Caco-2 (cell line): ENCODE data around the gene SDR42E2. TPM values are rescaled to one million over a fixed set of nuclear protein-coding genes. Genes with fewer than 3 reads are reported as not detected.

Experiments
- BruUV-seq: library from RNA; stranded (reverse); fragments of 400-500 nt; replicated peaks from 2 replicates; lab custom pipeline; 2021; lab: Mats Ljungman, UMichigan
- CTCF ChIA-PET: fragments of 300-600 bp; sonication (Branson Sonifier 250); formaldehyde crosslinking; loops from one replicate; lab custom pipeline; 2022; ENCODE audit warnings: antibody characterized with exemption; lab: Charles Lee
- POLR2A ChIA-PET: fragments of 300-600 bp; sonication (Branson Sonifier 250); formaldehyde crosslinking; loops from one replicate; lab custom pipeline; 2022; ENCODE audit warnings: antibody characterized with exemption; lab: Charles Lee
- DNase-seq, 2 experiments: peaks; one replicate each; pipeline versions ENCODE4 v3.0.0 to v3.0.0-alpha.2; 2020 to 2022
- H3K27me3 ChIP-seq: replicated peaks from 2 replicates; pipeline ENCODE4 v1.6.0; 2011; ENCODE audit warnings: low read length; ENCODE audit not compliant: control insufficient read depth, insufficient read depth
- H3K36me3 ChIP-seq: 2 replicates; pipeline ENCODE4 v1.5.1; 2011; ENCODE audit warnings: low read length; ENCODE audit not compliant: control insufficient read depth, insufficient read depth
- H3K4me1 ChIP-seq: fragments of 250-450 bp; sonication (Bioruptor Pico); 2 replicates; pipeline ENCODE4 v1.5.1; 2020; ENCODE audit warnings: mild to moderate bottlenecking
- H3K4me3 ChIP-seq: 2 replicates; pipeline ENCODE4 v1.5.1; 2011; ENCODE audit warnings: low read depth, mild to moderate bottlenecking, control low read depth, low read length
- H3K9me3 ChIP-seq: fragments of 250-450 bp; sonication (Bioruptor Pico); 2 replicates; pipeline ENCODE4 v1.5.1; 2020; ENCODE audit warnings: mild to moderate bottlenecking, moderate library complexity
- H3K27ac Mint-ChIP-seq: one replicate; pipeline ENCODE4 v1.8.0; 2022; ENCODE audit warnings: mixed read lengths; ENCODE audit not compliant: unreplicated experiment
- H3K27me3 Mint-ChIP-seq: one replicate; pipeline ENCODE4 v1.8.0; 2022; ENCODE audit warnings: mixed read lengths; ENCODE audit not compliant: insufficient read depth, unreplicated experiment
- H3K36me3 Mint-ChIP-seq: one replicate; pipeline ENCODE4 v1.8.0; 2022; ENCODE audit warnings: mild to moderate bottlenecking, mixed read lengths; ENCODE audit not compliant: insufficient read depth, unreplicated experiment
- H3K4me1 Mint-ChIP-seq: one replicate; pipeline ENCODE4 v1.8.0; 2022; ENCODE audit warnings: low read depth, mixed read lengths; ENCODE audit not compliant: unreplicated experiment
- H3K4me3 Mint-ChIP-seq: one replicate; pipeline ENCODE4 v1.8.0; 2022; ENCODE audit warnings: mild to moderate bottlenecking, moderate library complexity, mixed read lengths; ENCODE audit not compliant: unreplicated experiment
- H3K9me3 Mint-ChIP-seq: one replicate; pipeline ENCODE4 v1.8.0; 2022; ENCODE audit warnings: mixed read lengths; ENCODE audit not compliant: unreplicated experiment
- CTCF ChIP-seq, 2 experiments: fragments of 200-600 bp in 1 of 2; IDR thresholded peaks; 1 replicate in 1 of 2; 2 replicates in 1 of 2; pipeline versions ENCODE4 v1.5.1 to v1.8.0; 2011 to 2022; ENCODE audit warnings: antibody characterized with exemption in 1 of 2, control low read depth in 1 of 2, inconsistent platforms in 1 of 2, low read depth in 1 of 2, low read length in 1 of 2, mild to moderate bottlenecking in 1 of 2, moderate library complexity in 1 of 2; ENCODE audit not compliant: insufficient read depth in 1 of 2, severe bottlenecking in 1 of 2, unreplicated experiment in 1 of 2
- intact Hi-C: fragments of 100-400 bp; cut with micrococcal nuclease; formaldehyde crosslinking; loops from one replicate; pipeline ENCODE4 v1.10.0; 2022; ENCODE audit not compliant: unreplicated experiment
- total RNA-seq: library from RNA; stranded (reverse); gene quantifications from 2 replicates; pipeline ENCODE4 v1.2.3, GENCODE V29; 2022

Gene SDR42E2
- total RNA-seq, 1 experiment from 2014 or later, result not detected

GRCh38 chr16:22184615-22184968, 22.3 kb downstream of the SDR42E2 start:
- H3K4me1 ChIP-seq, result no peaks in the 10 kb centered on the region
- no peak for TF ChIP-seq CTCF (IDR thresholded peaks at IDR 0.05; ENCODE audit: insufficient read depth in 1 of 2, low read depth in 1 of 2, low read length in 1 of 2, severe bottlenecking in 1 of 2, unreplicated experiment in 1 of 2)
- no peaks in the 10 kb centered on the region for H3K9me3 Mint-ChIP-seq
- POLR2A ChIA-PET, result no interaction called here
- BruUV-seq, result no TSS peak
- H3K36me3 Mint-ChIP-seq, result no peaks in the 10 kb centered on the region
- no peaks in the 10 kb centered on the region for H3K27me3 ChIP-seq
- no peak overlapping the region for H3K27ac Mint-ChIP-seq
- no peaks in the 10 kb centered on the region for H3K4me1 Mint-ChIP-seq
- no peak for DNase-seq
- no peak overlapping the region for H3K4me3 Mint-ChIP-seq
- no peaks in the 10 kb centered on the region for H3K27me3 Mint-ChIP-seq
- no peaks in the 10 kb centered on the region for H3K36me3 ChIP-seq
- intact Hi-C loops, result no loop called here
- CTCF ChIA-PET, result interaction anchor here (0.8 to 1.0 kb wide), 2 partner anchors 29 to 107 kb away, joined by 3 to 5 read pairs; no protein-coding TSS in a partner anchor
- no peak overlapping the region for H3K4me3 ChIP-seq
- no peaks in the 10 kb centered on the region for H3K9me3 ChIP-seq

- Histone ChIP-seq H3K4me1 (no peaks in the 10 kb centered on the region), H3K9me3 (no peaks in the 10 kb centered on the region), H3K36me3 (no peaks in the 10 kb centered on the region), H3K27me3 (no peaks in the 10 kb centered on the region), H3K4me3 (no peak overlapping the region)
- no peak overlapping the region for H3K27ac Mint-ChIP-seq
- DNase-seq, result no peak
- H3K4me3 Mint-ChIP-seq, result no peak overlapping the region
- TF ChIP-seq CTCF (IDR thresholded peaks at IDR 0.05; ENCODE audit: insufficient read depth in 1 of 2, low read depth in 1 of 2, low read length in 1 of 2, severe bottlenecking in 1 of 2, unreplicated experiment in 1 of 2), result no peak
- ChIA-PET POLR2A (no interaction called here), CTCF (interaction anchor here (0.6 kb wide), 1 partner anchor 87 kb away, joined by 4 read pairs; no protein-coding TSS in a partner anchor)
- no TSS peak for BruUV-seq
- no peaks in the 10 kb centered on the region for H3K9me3 Mint-ChIP-seq
- no peaks in the 10 kb centered on the region for H3K27me3 Mint-ChIP-seq
- intact Hi-C loops, result loop anchor here (5.0 kb wide), 2 partner anchors 44 to 64 kb away; no protein-coding TSS in a partner anchor
- peaks cover 6% of the 10 kb centered on the region for H3K36me3 Mint-ChIP-seq
- no peaks in the 10 kb centered on the region for H3K4me1 Mint-ChIP-seq
These were observed 24.2 kb downstream of the SDR42E2 start for GRCh38 chr16:22186517-22186916.

- Mint-ChIP-seq H3K4me1 (no peaks in the 10 kb centered on the region), H3K36me3 (peaks cover 6% of the 10 kb centered on the region), H3K9me3 (no peaks in the 10 kb centered on the region), H3K4me3 (no peak overlapping the region), H3K27ac (no peak overlapping the region), H3K27me3 (no peaks in the 10 kb centered on the region)
- intact Hi-C loops, result loop anchor here (1.0 to 5.0 kb wide), 5 partner anchors 46 to 187 kb away; partner anchors contain the start of gene PDZD9
- Histone ChIP-seq H3K4me1 (peaks cover 3% of the 10 kb centered on the region; the same call in 1 of the 2 replicates), H3K9me3 (no peaks in the 10 kb centered on the region), H3K27me3 (no peaks in the 10 kb centered on the region), H3K4me3 (no peak overlapping the region), H3K36me3 (no peaks in the 10 kb centered on the region)
- no TSS peak for BruUV-seq
- no peak for TF ChIP-seq CTCF (IDR thresholded peaks at IDR 0.05; ENCODE audit: insufficient read depth in 1 of 2, low read depth in 1 of 2, low read length in 1 of 2, severe bottlenecking in 1 of 2, unreplicated experiment in 1 of 2)
- no peak for DNase-seq
- ChIA-PET POLR2A (no interaction called here), CTCF (interaction anchor here (0.5 to 2.0 kb wide), 18 partner anchors 10 to 477 kb away, joined by 3 to 35 read pairs (median 4); partner anchors contain the start of gene MOSMO)
These were observed 25.9 kb downstream of the SDR42E2 start for GRCh38 chr16:22188267-22188594.
